IMR-90 (cell line): Measurements from ENCODE around the gene PRKCB. TPM values are rescaled to one million over a fixed set of nuclear protein-coding genes. Genes with fewer than 3 reads are reported as not detected.

Experiments used
- ATAC-seq: fragments of 200-7000 bp; cut with Tn5 transposase; 2 replicates; pipeline ENCODE4 v1.9.1; 2020; ENCODE audit warnings: low read depth, mild to moderate bottlenecking, moderate library complexity
- BruUV-seq: library from RNA; stranded (reverse); fragments of 400-500 nt; replicated peaks from 2 replicates; lab custom pipeline; 2021; lab: Mats Ljungman, UMichigan
- CTCF ChIA-PET: fragments of 300-600 bp; formaldehyde crosslinking; extraction: SDS; loops from one replicate; lab custom pipeline; 2021; ENCODE audit warnings: antibody characterized with exemption; lab: Yijun Ruan, JAX
- POLR2A ChIA-PET: fragments of 300-600 bp; sonication (Branson Sonifier 250); formaldehyde crosslinking; loops from one replicate; lab custom pipeline; 2022; ENCODE audit warnings: antibody characterized with exemption; ENCODE audit not compliant: unreplicated experiment; lab: Charles Lee
- DNase-seq: peaks from one replicate; pipeline ENCODE4 v3.0.0; 2013
- H2AFZ ChIP-seq: replicated peaks from 2 replicates; pipeline ENCODE3; 2013; ENCODE audit warnings: low read length, mild to moderate bottlenecking; ENCODE audit not compliant: poor library complexity
- H2AK5ac ChIP-seq: 2 replicates; pipeline ENCODE4 v1.6.1; 2013; ENCODE audit warnings: low read depth, low read length, inconsistent platforms
- H2AK9ac ChIP-seq: replicated peaks from 2 replicates; pipeline ENCODE3; 2013; ENCODE audit warnings: mild to moderate bottlenecking, low read depth, low read length, moderate library complexity; ENCODE audit not compliant: poor library complexity
- H2BK120ac ChIP-seq: 2 replicates; pipeline ENCODE4 v1.6.1; 2013; ENCODE audit warnings: low read depth, low read length, inconsistent platforms
- H2BK15ac ChIP-seq: 3 replicates; pipeline ENCODE4 v1.6.1; 2013; ENCODE audit warnings: low read depth, low read length, inconsistent platforms
- H2BK20ac ChIP-seq: 2 replicates; pipeline ENCODE4 v1.6.1; 2013; ENCODE audit warnings: low read depth, mild to moderate bottlenecking, inconsistent platforms, low read length, moderate library complexity
- H2BK5ac ChIP-seq: 2 replicates; pipeline ENCODE4 v1.6.1; 2013; ENCODE audit warnings: mild to moderate bottlenecking, low read depth, low read length, inconsistent platforms; ENCODE audit not compliant: poor library complexity, severe bottlenecking
- H3K14ac ChIP-seq: replicated peaks from 2 replicates; pipeline ENCODE4 v1.6.1; 2013; ENCODE audit warnings: low read depth, low read length, inconsistent platforms
- H3K18ac ChIP-seq: 2 replicates; pipeline ENCODE4 v1.6.1; 2013; ENCODE audit warnings: low read depth, low read length, control low read depth
- H3K23ac ChIP-seq: 2 replicates; pipeline ENCODE4 v1.6.1; 2013; ENCODE audit warnings: low read depth, low read length, inconsistent platforms
- H3K27ac ChIP-seq: 2 replicates; pipeline ENCODE4 v1.5.1; 2013; ENCODE audit warnings: mild to moderate bottlenecking, control low read depth, low read length; ENCODE audit not compliant: insufficient read depth
- H3K27me3 ChIP-seq: 2 replicates; pipeline ENCODE4 v1.6.1; 2013; ENCODE audit warnings: low read length; ENCODE audit not compliant: control insufficient read depth, insufficient read depth
- H3K36me3 ChIP-seq: 2 replicates; pipeline ENCODE4 v1.6.1; 2013; ENCODE audit warnings: low read length, mixed read lengths; ENCODE audit not compliant: control insufficient read depth, insufficient read depth
- H3K4ac ChIP-seq: 2 replicates; pipeline ENCODE4 v1.6.1; 2013; ENCODE audit warnings: low read depth, low read length, inconsistent platforms
- H3K4me1 ChIP-seq: 2 replicates; pipeline ENCODE4 v1.6.1; 2013; ENCODE audit warnings: low read length, mixed read lengths; ENCODE audit not compliant: control insufficient read depth, insufficient read depth
- H3K4me2 ChIP-seq: 2 replicates; pipeline ENCODE4 v1.6.1; 2013; ENCODE audit warnings: low read depth, mild to moderate bottlenecking, control low read depth, low read length, moderate library complexity
- H3K4me3 ChIP-seq: 2 replicates; pipeline ENCODE4 v1.5.1; 2013; ENCODE audit warnings: low read depth, mild to moderate bottlenecking, control low read depth, low read length, moderate library complexity; ENCODE audit not compliant: insufficient read depth
- H3K56ac ChIP-seq: 2 replicates; pipeline ENCODE4 v1.6.1; 2013; ENCODE audit warnings: low read length, inconsistent platforms; ENCODE audit not compliant: insufficient read depth; ENCODE audit errors: extremely low read depth
- H3K79me1 ChIP-seq, 2 experiments: 2 replicates each; pipeline ENCODE4 v1.6.1; 2013; ENCODE audit warnings: low read length in 2 of 2, inconsistent platforms in 1 of 2, low read depth in 1 of 2
- H3K9ac ChIP-seq: 2 replicates; pipeline ENCODE4 v1.6.1; 2013; ENCODE audit warnings: low read depth, low read length, control low read depth
- H3K9me1 ChIP-seq: 2 replicates; pipeline ENCODE4 v1.6.1; 2013; ENCODE audit warnings: low read length, inconsistent platforms; ENCODE audit not compliant: insufficient read depth
- H3K9me3 ChIP-seq: 2 replicates; pipeline ENCODE4 v1.6.1; 2013; ENCODE audit warnings: low read length; ENCODE audit not compliant: control insufficient read depth, insufficient read depth
- H4K20me1 ChIP-seq: 2 replicates; pipeline ENCODE4 v1.6.1; 2013; ENCODE audit warnings: low read length, inconsistent platforms; ENCODE audit not compliant: insufficient read depth
- H4K5ac ChIP-seq: 2 replicates; pipeline ENCODE4 v1.6.1; 2013; ENCODE audit warnings: mild to moderate bottlenecking, low read depth, low read length, control low read depth
- H4K8ac ChIP-seq, 2 experiments: 2 replicates each; pipeline ENCODE4 v1.6.1; 2013; ENCODE audit warnings: low read depth in 2 of 2, low read length in 2 of 2, control low read depth in 1 of 2, inconsistent platforms in 1 of 2
- H4K91ac ChIP-seq: 2 replicates; pipeline ENCODE4 v1.6.1; 2013; ENCODE audit warnings: low read depth, low read length, inconsistent platforms; ENCODE audit not compliant: insufficient read depth
- CEBPB ChIP-seq: IDR thresholded peaks from 2 replicates; pipeline ENCODE4 v1.6.1; 2012; ENCODE audit warnings: low read depth, low read length, improper control_type of control experiment
- CHD1 ChIP-seq: IDR thresholded peaks from 2 replicates; pipeline ENCODE4 v1.6.1; 2012; ENCODE audit warnings: low read depth, low read length, improper control_type of control experiment
- ELK1 ChIP-seq: fragments of 150-350 bp; IDR thresholded peaks from 2 replicates; pipeline ENCODE4 v1.6.1; 2016; ENCODE audit warnings: low read depth, mild to moderate bottlenecking, low read length, moderate library complexity, borderline replicate concordance
- FOS ChIP-seq: fragments of 150-350 bp; IDR thresholded peaks from 2 replicates; pipeline ENCODE4 v1.6.1; 2016; ENCODE audit warnings: low read depth, low read length
- MAZ ChIP-seq: IDR thresholded peaks from 2 replicates; pipeline ENCODE4 v1.6.1; 2012; ENCODE audit warnings: low read depth, mild to moderate bottlenecking, low read length, improper control_type of control experiment, moderate library complexity, borderline replicate concordance
- MXI1 ChIP-seq: IDR thresholded peaks from 2 replicates; pipeline ENCODE4 v1.6.1; 2012; ENCODE audit warnings: low read depth, mild to moderate bottlenecking, low read length, moderate library complexity, borderline replicate concordance
- NFE2L2 ChIP-seq: fragments of 150-350 bp; IDR thresholded peaks from 2 replicates; pipeline ENCODE4 v1.6.1; 2016; ENCODE audit warnings: low read depth, mild to moderate bottlenecking, low read length
- RAD21 ChIP-seq: IDR thresholded peaks from 2 replicates; pipeline ENCODE4 v1.6.1; 2012; ENCODE audit warnings: low read length, improper control_type of control experiment
- RCOR1 ChIP-seq: IDR thresholded peaks from 2 replicates; pipeline ENCODE4 v1.6.1; 2012; ENCODE audit warnings: mild to moderate bottlenecking, low read length, improper control_type of control experiment; ENCODE audit not compliant: insufficient replicate concordance
- RFX5 ChIP-seq: IDR thresholded peaks from 2 replicates; pipeline ENCODE4 v1.8.0; 2012; ENCODE audit warnings: low read depth, mild to moderate bottlenecking, low read length, moderate library complexity
- SMC3 ChIP-seq: fragments of 150-350 bp; IDR thresholded peaks from 2 replicates; pipeline ENCODE4 v1.6.1; 2016; ENCODE audit warnings: low read depth, mild to moderate bottlenecking, antibody characterized with exemption, low read length, moderate library complexity
- WGBS, 2 experiments: methylation state at CpG; one replicate each; pipeline versions ENCODE4 v1.1.5 to v1.1.7; 2013; ENCODE audit warnings: missing lambda C conversion rate in 2 of 2; ENCODE audit not compliant: insufficient read length in 1 of 2; ENCODE audit errors: extremely low coverage in 2 of 2; 5-methylcytosine and 5-hydroxymethylcytosine counted together
- dilution Hi-C: fragments of 300-500 bp; cut with HindIII; formaldehyde crosslinking; loops from one replicate; pipeline ENCODE4 v1.14.3; 2018; ENCODE audit warnings: low sequenced_read_pairs; ENCODE audit not compliant: unreplicated experiment
- in situ Hi-C: fragments of 300-500 bp; cut with MboI; formaldehyde crosslinking; loops from 3 replicates; pipeline ENCODE4 v1.14.3; 2019; ENCODE audit warnings: low sequenced_read_pairs, inconsistent platforms, mixed read lengths
- intact Hi-C: fragments of 100-400 bp; cut with micrococcal nuclease; formaldehyde crosslinking; loops from 2 replicates; pipeline ENCODE4 v1.10.0; 2022
- polyA plus RNA-seq, 3 experiments: library from polyadenylated mRNA; depleted of rRNA; stranded (reverse); fragments of >200 nt; gene quantifications; 2 replicates each; pipeline ENCODE4 v1.2.3, GENCODE V29; 2012; ENCODE audit warnings: low replicate concordance in 1 of 3
- total RNA-seq: library from RNA; depleted of rRNA; stranded (reverse); fragments of >200 nt; gene quantifications from 2 replicates; pipeline ENCODE4 v1.2.3, GENCODE V29; 2012
- TF ChIP-seq, protein P1 (sequence below): fragments of 150-350 bp; IDR thresholded peaks from 2 replicates; pipeline ENCODE4 v1.6.1; 2017; ENCODE audit warnings: mild to moderate bottlenecking, antibody characterized with exemption, low read length, low read depth

The PRKCB gene
- total and polyA plus RNA-seq, 2 of the 4 experiments (the other 2 are of a cell fraction) = under 0.01 TPM; not detected in 1

- in situ Hi-C loops = no loop called here
- CTCF ChIA-PET = interaction anchor here (0.6 to 1.4 kb wide), 2 partner anchors 229 to 307 kb away, joined by 3 to 4 read pairs; no protein-coding TSS in a partner anchor
- POLR2A ChIA-PET = no interaction called here
- H2AK9ac ChIP-seq = no peak overlapping the region
- no peaks in the 10 kb centered on the region for H3K36me3 ChIP-seq
- TF ChIP-seq MAZ = no peak
- no peak for TF ChIP-seq SMC3
- no peak for TF ChIP-seq CHD1
- TF ChIP-seq FOS = no peak
- no peak for TF ChIP-seq RAD21
- TF ChIP-seq RCOR1 = no peak
- no peak for TF ChIP-seq NFE2L2
- no peak for TF ChIP-seq RFX5
- TF ChIP-seq, protein P1, sequence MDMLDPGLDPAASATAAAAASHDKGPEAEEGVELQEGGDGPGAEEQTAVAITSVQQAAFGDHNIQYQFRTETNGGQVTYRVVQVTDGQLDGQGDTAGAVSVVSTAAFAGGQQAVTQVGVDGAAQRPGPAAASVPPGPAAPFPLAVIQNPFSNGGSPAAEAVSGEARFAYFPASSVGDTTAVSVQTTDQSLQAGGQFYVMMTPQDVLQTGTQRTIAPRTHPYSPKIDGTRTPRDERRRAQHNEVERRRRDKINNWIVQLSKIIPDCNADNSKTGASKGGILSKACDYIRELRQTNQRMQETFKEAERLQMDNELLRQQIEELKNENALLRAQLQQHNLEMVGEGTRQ = no peak
- TF ChIP-seq ELK1 = no peak
- no peak for TF ChIP-seq CEBPB
- TF ChIP-seq MXI1 = no peak
- no peak overlapping the region for H3K14ac ChIP-seq
- intact Hi-C loops = loop anchor here (2.0 kb wide), 1 partner anchor 359 kb away; the partner anchor contains the start of gene PLK1
- no peak overlapping the region for H3K4ac ChIP-seq
- no peak overlapping the region for H4K91ac ChIP-seq
- no peak overlapping the region for H2BK15ac ChIP-seq
- H3K4me1 ChIP-seq = no peaks in the 10 kb centered on the region
- H2BK120ac ChIP-seq = no peak overlapping the region
- no peaks in the 10 kb centered on the region for H4K20me1 ChIP-seq
- no CpG with 5 or more reads among the region's 3 CpGs for WGBS, 2 experiments
- H3K79me1 ChIP-seq = no peaks in the 10 kb centered on the region
- H3K4me3 ChIP-seq = no peak overlapping the region
- no peak overlapping the region for H3K27ac ChIP-seq
- no peak overlapping the region for H2BK20ac ChIP-seq
- H3K9me1 ChIP-seq = no peaks in the 10 kb centered on the region
- H3K9me3 ChIP-seq = no peaks in the 10 kb centered on the region
- DNase-seq (no peak), ATAC-seq (no peak)
- H3K56ac ChIP-seq = no peak overlapping the region
- no peaks in the 10 kb centered on the region; the same call in 1 of the 2 replicates for H3K27me3 ChIP-seq
- H3K9ac ChIP-seq = no peak overlapping the region
- H4K8ac ChIP-seq = no peak overlapping the region
- no TSS peak for BruUV-seq
- no peak overlapping the region for H2AFZ ChIP-seq
- H3K23ac ChIP-seq = no peak overlapping the region
- H2AK5ac ChIP-seq = no peak overlapping the region
- no peak overlapping the region for H3K18ac ChIP-seq
- H4K5ac ChIP-seq = no peak overlapping the region
- dilution Hi-C loops = no loop called here
- no peak overlapping the region for H2BK5ac ChIP-seq
- H3K4me2 ChIP-seq = no peak overlapping the region
Measured at GRCh38 chr16:24037335-24037734, 201.6 kb downstream of the PRKCB start.
